ENCODE data around the gene PLCXD3.
"Not testable (repeated sequence)": the region's sequence is repeated elsewhere in the genome, so short reads cannot be mapped to it uniquely, and the experiment has no call there.

PLCXD3 gene

GRCh38 chr5:41339339-41339738 lies 171.1 kb downstream of the PLCXD3 start:
- H3K4me3 ChIP-seq (ENCODE audit: low read depth in 1 of 2, low read length in 2 of 2): no peak overlapping the region
- H3K27ac ChIP-seq (ENCODE audit: low read length): no peak overlapping the region
- H3K4me1 ChIP-seq (ENCODE audit: control insufficient read depth in 1 of 2, insufficient read depth in 2 of 2, low read length in 2 of 2): peaks cover 0 to 15% of the 10 kb centered on the region in 2 donors
- no peaks in the 10 kb centered on the region for H3K36me3 ChIP-seq (ENCODE audit: control insufficient read depth in 1 of 2, insufficient read depth in 2 of 2, low read length in 2 of 2)
- no peaks in the 10 kb centered on the region for H3K27me3 ChIP-seq (ENCODE audit: low read depth, low read length)
- H3K9me3 ChIP-seq (ENCODE audit: control insufficient read depth in 1 of 2, low read length in 2 of 2): no peaks in the 10 kb centered on the region

DNA sequence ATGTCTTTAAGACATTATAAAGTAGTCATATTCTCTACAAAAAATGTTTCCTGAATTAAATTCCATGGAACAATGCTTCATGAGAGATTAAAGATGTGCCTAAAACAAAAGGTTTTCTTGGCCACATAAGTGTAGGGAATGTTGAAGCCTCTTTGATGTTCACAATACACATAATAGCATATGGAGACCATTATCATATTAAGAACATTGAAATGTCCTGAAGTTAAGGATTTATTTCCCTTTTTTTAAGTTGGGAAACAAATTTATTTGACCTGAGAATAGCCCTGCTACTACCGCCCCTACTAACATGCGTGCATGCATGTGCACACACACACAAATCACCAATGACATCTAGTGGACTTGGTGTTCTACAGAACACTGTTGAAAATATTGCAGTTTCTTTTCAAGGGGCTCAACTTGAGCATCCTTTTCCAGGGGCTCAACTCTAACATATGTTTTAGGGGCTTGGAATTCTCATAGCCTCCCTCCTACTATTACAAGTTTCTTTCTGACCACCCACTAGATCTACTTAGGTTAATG lies 172.2 kb downstream of the PLCXD3 start:
- H3K27ac ChIP-seq (ENCODE audit: low read length): no peak overlapping the region
- no peak overlapping the region for H3K4me3 ChIP-seq (ENCODE audit: low read depth in 1 of 2, low read length in 2 of 2)
- no peaks in the 10 kb centered on the region for H3K36me3 ChIP-seq (ENCODE audit: control insufficient read depth in 1 of 2, insufficient read depth in 2 of 2, low read length in 2 of 2)
- peaks cover 0 to 17% of the 10 kb centered on the region in 2 donors for H3K4me1 ChIP-seq (ENCODE audit: control insufficient read depth in 1 of 2, insufficient read depth in 2 of 2, low read length in 2 of 2)
- no peaks in the 10 kb centered on the region for H3K27me3 ChIP-seq (ENCODE audit: low read depth, low read length)
- no peaks in the 10 kb centered on the region for H3K9me3 ChIP-seq (ENCODE audit: control insufficient read depth in 1 of 2, low read length in 2 of 2)

DNA sequence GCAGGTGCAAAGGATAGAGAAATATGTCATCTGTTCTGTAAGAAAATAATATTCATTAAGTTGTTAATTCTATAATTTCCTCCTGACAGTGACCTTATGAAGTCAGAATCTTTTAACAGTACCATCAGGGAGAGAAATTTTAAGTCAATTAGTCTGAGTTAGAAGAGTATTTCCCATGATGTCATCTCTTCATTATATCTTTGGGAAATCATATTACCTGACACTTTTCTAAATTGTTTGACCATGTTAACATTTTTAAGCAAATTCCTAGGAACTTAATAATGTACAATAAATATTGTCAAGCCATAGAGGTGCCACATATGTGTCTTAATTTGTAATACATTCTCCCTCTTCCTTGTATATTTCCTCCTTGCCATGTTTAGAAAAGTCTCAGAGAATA lies 172.7 kb downstream of the PLCXD3 start:
- Histone ChIP-seq H3K27me3 (ENCODE audit: low read depth, low read length) (no peaks in the 10 kb centered on the region), H3K4me1 (ENCODE audit: control insufficient read depth in 1 of 2, insufficient read depth in 2 of 2, low read length in 2 of 2) (peaks cover 0 to 17% of the 10 kb centered on the region in 2 donors), H3K9me3 (ENCODE audit: control insufficient read depth in 1 of 2, low read length in 2 of 2) (no peaks in the 10 kb centered on the region), H3K27ac (ENCODE audit: low read length) (no peak overlapping the region), H3K36me3 (ENCODE audit: control insufficient read depth in 1 of 2, insufficient read depth in 2 of 2, low read length in 2 of 2) (no peaks in the 10 kb centered on the region), H3K4me3 (ENCODE audit: low read depth in 1 of 2, low read length in 2 of 2) (no peak overlapping the region)

- H3K36me3 ChIP-seq (ENCODE audit: control insufficient read depth in 1 of 2, insufficient read depth in 2 of 2, low read length in 2 of 2): no peaks in the 10 kb centered on the region
- H3K4me1 ChIP-seq (ENCODE audit: control insufficient read depth in 1 of 2, insufficient read depth in 2 of 2, low read length in 2 of 2): peaks cover 0 to 17% of the 10 kb centered on the region in 2 donors
- H3K27ac ChIP-seq (ENCODE audit: low read length): no peak overlapping the region
- H3K27me3 ChIP-seq (ENCODE audit: low read depth, low read length): no peaks in the 10 kb centered on the region
- H3K9me3 ChIP-seq (ENCODE audit: control insufficient read depth in 1 of 2, low read length in 2 of 2): no peaks in the 10 kb centered on the region
- H3K4me3 ChIP-seq (ENCODE audit: low read depth in 1 of 2, low read length in 2 of 2): no peak overlapping the region
Observed at GRCh38 chr5:41337216-41337615, 173.2 kb downstream of the PLCXD3 start.

GRCh38 chr5:41336471-41336870 lies 173.9 kb downstream of the PLCXD3 start:
- H3K36me3 ChIP-seq (ENCODE audit: control insufficient read depth in 1 of 2, insufficient read depth in 2 of 2, low read length in 2 of 2): no peaks in the 10 kb centered on the region
- H3K27me3 ChIP-seq (ENCODE audit: low read depth, low read length): no peaks in the 10 kb centered on the region
- peaks cover 0 to 17% of the 10 kb centered on the region in 2 donors for H3K4me1 ChIP-seq (ENCODE audit: control insufficient read depth in 1 of 2, insufficient read depth in 2 of 2, low read length in 2 of 2)
- H3K4me3 ChIP-seq (ENCODE audit: low read depth in 1 of 2, low read length in 2 of 2): no peak overlapping the region
- H3K27ac ChIP-seq (ENCODE audit: low read length): no peak overlapping the region
- H3K9me3 ChIP-seq (ENCODE audit: control insufficient read depth in 1 of 2, low read length in 2 of 2): no peaks in the 10 kb centered on the region

DNA sequence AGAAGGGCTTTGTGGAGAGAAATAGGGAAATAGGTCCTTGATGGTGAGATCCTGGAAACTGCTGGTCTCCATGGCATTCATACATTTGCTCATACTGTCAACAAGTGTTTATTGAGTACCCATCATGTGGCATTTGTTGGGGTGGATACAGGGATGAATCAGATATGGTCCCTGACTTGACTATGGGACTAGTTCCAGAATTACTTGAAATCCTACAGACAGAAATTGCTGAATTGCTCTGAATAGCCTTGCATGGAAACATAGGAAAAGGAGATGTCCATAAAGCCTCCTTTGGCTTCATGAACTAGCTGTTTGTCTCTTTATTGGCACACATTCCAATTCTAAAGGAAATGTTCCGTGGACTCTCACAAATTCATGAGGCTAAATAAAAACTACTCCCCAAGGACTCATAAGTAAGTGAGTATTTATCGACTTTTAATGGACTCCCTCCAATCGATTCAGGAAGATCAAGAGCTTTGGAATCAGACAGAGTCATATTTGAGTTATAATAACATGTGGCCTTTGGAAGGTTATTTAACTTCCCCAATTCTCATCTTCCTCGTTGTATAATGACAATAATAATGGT lies 174.7 kb downstream of the PLCXD3 start:
- Histone ChIP-seq H3K4me3 (ENCODE audit: low read depth in 1 of 2, low read length in 2 of 2) (no peak overlapping the region), H3K4me1 (ENCODE audit: control insufficient read depth in 1 of 2, insufficient read depth in 2 of 2, low read length in 2 of 2) (peaks cover 0 to 17% of the 10 kb centered on the region in 2 donors), H3K9me3 (ENCODE audit: control insufficient read depth in 1 of 2, low read length in 2 of 2) (no peaks in the 10 kb centered on the region), H3K36me3 (ENCODE audit: control insufficient read depth in 1 of 2, insufficient read depth in 2 of 2, low read length in 2 of 2) (no peaks in the 10 kb centered on the region), H3K27me3 (ENCODE audit: low read depth, low read length) (no peaks in the 10 kb centered on the region), H3K27ac (ENCODE audit: low read length) (no peak overlapping the region)

GRCh38 chr5:41334758-41335157 lies 175.6 kb downstream of the PLCXD3 start:
- no peak overlapping the region for H3K4me3 ChIP-seq (ENCODE audit: low read depth in 1 of 2, low read length in 2 of 2)

DNA sequence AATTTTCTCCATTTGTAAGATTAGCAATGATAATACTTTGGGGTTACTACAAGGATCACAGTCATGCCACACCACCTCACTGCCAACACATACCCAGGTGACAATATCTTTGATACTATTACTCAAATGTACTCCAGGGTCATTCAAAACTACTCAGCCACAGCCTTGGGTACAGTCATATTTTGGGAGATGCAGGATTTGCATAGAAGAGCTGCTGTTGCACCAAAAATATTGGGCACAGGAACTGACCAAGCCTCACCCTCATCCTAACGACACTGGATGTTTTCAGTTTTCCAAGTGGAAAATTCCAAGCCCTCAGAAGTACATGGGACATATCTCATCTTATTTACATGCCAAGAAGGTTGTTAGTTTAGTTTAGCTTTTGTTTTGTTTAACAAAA lies 176.2 kb downstream of the PLCXD3 start:
- Histone ChIP-seq H3K27ac (ENCODE audit: low read length) (no peak overlapping the region), H3K4me3 (ENCODE audit: low read depth in 1 of 2, low read length in 2 of 2) (no peak overlapping the region), H3K9me3 (ENCODE audit: control insufficient read depth in 1 of 2, low read length in 2 of 2) (no peaks in the 10 kb centered on the region), H3K36me3 (ENCODE audit: control insufficient read depth in 1 of 2, insufficient read depth in 2 of 2, low read length in 2 of 2) (no peaks in the 10 kb centered on the region), H3K27me3 (ENCODE audit: low read depth, low read length) (no peaks in the 10 kb centered on the region), H3K4me1 (ENCODE audit: control insufficient read depth in 1 of 2, insufficient read depth in 2 of 2, low read length in 2 of 2) (peaks cover 0 to 17% of the 10 kb centered on the region in 2 donors)

More at GRCh38 chr5:41334758-41335157, 175.6 kb downstream of the PLCXD3 start:
- Histone ChIP-seq H3K9me3 (ENCODE audit: control insufficient read depth in 1 of 2, low read length in 2 of 2) (no peaks in the 10 kb centered on the region), H3K27me3 (ENCODE audit: low read depth, low read length) (no peaks in the 10 kb centered on the region), H3K36me3 (ENCODE audit: control insufficient read depth in 1 of 2, insufficient read depth in 2 of 2, low read length in 2 of 2) (no peaks in the 10 kb centered on the region), H3K4me1 (ENCODE audit: control insufficient read depth in 1 of 2, insufficient read depth in 2 of 2, low read length in 2 of 2) (peaks cover 0 to 17% of the 10 kb centered on the region in 2 donors), H3K27ac (ENCODE audit: low read length) (no peak overlapping the region)

DNA sequence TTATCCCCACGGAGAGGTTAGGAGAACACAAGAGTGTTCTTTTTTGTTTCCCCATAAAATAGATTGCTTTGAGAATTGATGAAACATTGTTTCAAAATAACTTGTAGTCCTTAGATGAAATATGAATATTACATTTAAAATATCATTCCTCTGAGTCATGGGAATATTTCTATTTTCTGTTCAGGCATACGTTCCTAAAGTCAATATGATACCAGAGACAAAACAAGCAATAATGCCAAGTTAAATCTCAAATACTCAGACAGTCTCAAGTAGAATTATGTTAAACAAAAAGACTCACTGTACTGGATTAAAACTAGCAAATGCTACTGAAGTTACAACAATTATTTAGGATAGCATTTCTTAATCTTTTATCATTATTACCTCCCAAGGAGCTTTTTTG lies 185.3 kb downstream of the PLCXD3 start:
- Histone ChIP-seq H3K9me3 (ENCODE audit: control insufficient read depth in 1 of 2, low read length in 2 of 2) (no peaks in the 10 kb centered on the region), H3K36me3 (ENCODE audit: control insufficient read depth in 1 of 2, insufficient read depth in 2 of 2, low read length in 2 of 2) (no peaks in the 10 kb centered on the region), H3K27ac (ENCODE audit: low read length) (no peak overlapping the region), H3K4me1 (ENCODE audit: control insufficient read depth in 1 of 2, insufficient read depth in 2 of 2, low read length in 2 of 2) (no peaks in the 10 kb centered on the region), H3K4me3 (ENCODE audit: low read depth in 1 of 2, low read length in 2 of 2) (no peak overlapping the region), H3K27me3 (ENCODE audit: low read depth, low read length) (no peaks in the 10 kb centered on the region)

DNA sequence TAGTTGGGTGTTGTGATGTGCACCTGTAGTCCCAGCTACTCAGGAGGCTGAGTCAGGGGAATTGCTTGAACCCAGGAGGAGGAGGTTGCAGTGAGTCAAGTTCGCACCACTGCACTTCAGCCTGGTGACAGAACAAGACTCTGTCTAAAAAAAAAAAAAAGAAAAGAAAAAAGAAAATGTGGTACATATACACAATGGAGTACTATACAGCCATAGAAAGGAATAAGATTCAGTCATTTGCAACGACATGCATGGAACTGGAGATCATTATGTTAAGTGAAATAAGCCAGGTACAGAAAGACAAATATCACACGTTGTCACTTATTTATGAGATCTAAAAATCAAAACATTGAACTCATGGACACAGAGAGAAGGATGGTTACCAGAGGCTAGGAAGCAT lies 187.6 kb downstream of the PLCXD3 start:
- not testable (repeated sequence) for H3K36me3 ChIP-seq (ENCODE audit: control insufficient read depth in 1 of 2, insufficient read depth in 2 of 2, low read length in 2 of 2); H3K27me3 ChIP-seq (ENCODE audit: low read depth, low read length); H3K4me1 ChIP-seq (ENCODE audit: control insufficient read depth in 1 of 2, insufficient read depth in 2 of 2, low read length in 2 of 2); H3K9me3 ChIP-seq (ENCODE audit: control insufficient read depth in 1 of 2, low read length in 2 of 2); H3K27ac ChIP-seq (ENCODE audit: low read length); H3K4me3 ChIP-seq (ENCODE audit: low read depth in 1 of 2, low read length in 2 of 2)

DNA sequence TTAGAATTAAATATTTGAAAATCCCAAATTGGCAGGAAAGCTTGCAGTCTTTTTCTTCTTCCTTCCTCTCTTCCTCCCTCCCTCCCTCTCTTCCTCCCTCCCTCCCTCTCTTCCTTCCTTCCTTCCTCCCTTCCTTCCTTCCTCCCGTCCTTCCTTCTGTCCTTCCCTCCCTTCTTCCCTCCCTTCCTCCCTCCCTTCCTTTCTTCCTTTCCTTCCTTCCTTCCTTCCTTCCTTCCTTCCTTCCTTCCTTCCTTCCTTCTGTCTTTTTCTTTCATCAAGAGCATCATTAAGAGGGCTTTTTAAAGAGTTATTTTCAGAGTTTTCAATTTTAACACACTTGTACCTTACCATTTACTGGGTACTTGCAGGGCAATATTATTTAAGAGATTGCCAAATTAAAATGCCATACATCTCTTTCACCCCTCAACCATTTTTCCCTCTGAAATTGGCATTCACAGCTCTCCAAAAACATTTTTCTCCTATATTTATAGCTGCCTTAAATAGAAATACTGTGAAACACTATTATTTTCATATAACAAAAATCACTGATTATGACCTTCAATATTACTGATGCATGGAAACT lies 197.8 kb downstream of the PLCXD3 start:
- Histone ChIP-seq H3K27me3 (ENCODE audit: low read depth, low read length) (no peaks in the 10 kb centered on the region), H3K9me3 (ENCODE audit: control insufficient read depth in 1 of 2, low read length in 2 of 2) (peaks cover 0 to 6% of the 10 kb centered on the region in 2 donors), H3K4me3 (ENCODE audit: low read depth in 1 of 2, low read length in 2 of 2) (no peak overlapping the region), H3K27ac (ENCODE audit: low read length) (no peak overlapping the region), H3K36me3 (ENCODE audit: control insufficient read depth in 1 of 2, insufficient read depth in 2 of 2, low read length in 2 of 2) (no peaks in the 10 kb centered on the region), H3K4me1 (ENCODE audit: control insufficient read depth in 1 of 2, insufficient read depth in 2 of 2, low read length in 2 of 2) (no peaks in the 10 kb centered on the region)

- Histone ChIP-seq H3K9me3 (ENCODE audit: control insufficient read depth in 1 of 2, low read length in 2 of 2) (peaks cover 0 to 3% of the 10 kb centered on the region in 2 donors), H3K4me1 (ENCODE audit: control insufficient read depth in 1 of 2, insufficient read depth in 2 of 2, low read length in 2 of 2) (no peaks in the 10 kb centered on the region), H3K36me3 (ENCODE audit: control insufficient read depth in 1 of 2, insufficient read depth in 2 of 2, low read length in 2 of 2) (no peaks in the 10 kb centered on the region), H3K27me3 (ENCODE audit: low read depth, low read length) (no peaks in the 10 kb centered on the region), H3K27ac (ENCODE audit: low read length) (no peak overlapping the region), H3K4me3 (ENCODE audit: low read depth in 1 of 2, low read length in 2 of 2) (no peak overlapping the region)
Observed at GRCh38 chr5:41312066-41312465, 198.3 kb downstream of the PLCXD3 start.

All from muscle layer of duodenum (tissue), 2 donors.